Measurements from ENCODE around the gene REXO5. TPM values are rescaled to one million over a fixed set of nuclear protein-coding genes. Genes with fewer than 3 reads are reported as not detected.
"Not testable (repeated sequence)": the region's sequence is repeated elsewhere in the genome, so short reads cannot be mapped to it uniquely, and the experiment has no call there.

Gene REXO5
- total RNA-seq, 1 experiment from 2014 or later: 26.2 TPM

DNA sequence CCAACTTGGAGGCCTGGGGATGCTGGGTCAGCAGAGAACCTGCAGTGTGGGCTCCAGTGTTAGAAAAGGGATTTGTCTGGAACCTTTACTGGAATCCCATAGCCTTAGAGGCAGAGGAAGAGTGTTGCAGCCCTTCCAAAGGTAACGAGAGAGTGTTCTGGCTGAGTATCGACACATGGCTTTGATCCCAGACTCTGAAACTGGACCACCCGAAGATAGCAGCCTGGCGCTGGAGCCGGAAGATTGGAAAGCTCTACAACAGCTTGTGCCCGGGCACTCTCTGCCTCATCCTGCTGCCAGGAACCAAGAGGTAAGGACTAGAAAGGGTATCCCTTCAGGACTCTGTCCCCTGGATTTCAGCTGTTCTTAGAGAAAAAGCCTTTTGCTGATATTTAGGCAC lies 39.7 kb downstream of the REXO5 start:
- Histone ChIP-seq H3K36me3 (peaks cover 74% of the 10 kb centered on the region), H3K27me3 (replicated peaks) (no peaks in the 10 kb centered on the region), H3K4me1 (replicated peaks) (no peaks in the 10 kb centered on the region), H3K27ac (no peak overlapping the region), H3K9me3 (replicated peaks) (no peaks in the 10 kb centered on the region), H3K4me3 (no peak overlapping the region)
- DNase-seq (ENCODE audit: low read depth in 1 of 2, low spot score in 2 of 2): no peak

DNA sequence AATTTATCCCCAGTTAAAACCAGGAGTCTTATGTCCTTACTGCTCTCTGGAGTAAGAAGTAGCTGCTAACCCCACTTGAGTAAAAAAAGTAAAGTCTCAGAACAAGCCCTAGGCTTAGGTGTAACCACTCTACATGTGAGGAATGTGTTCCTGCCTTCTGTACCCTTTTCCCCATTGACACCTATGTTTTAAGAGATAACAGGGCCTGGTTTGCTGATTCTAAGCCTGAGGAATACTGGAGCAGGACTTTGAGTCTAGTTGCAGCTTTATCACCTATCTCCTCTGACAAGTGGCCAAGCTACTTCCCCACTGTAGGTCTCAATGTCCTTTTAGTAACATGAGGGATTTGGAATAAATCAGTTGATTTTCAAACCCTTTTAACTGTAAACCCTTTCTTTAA lies 40.2 kb downstream of the REXO5 start:
- H3K36me3 ChIP-seq: peaks cover 78% of the 10 kb centered on the region
- H3K27me3 ChIP-seq (replicated peaks): no peaks in the 10 kb centered on the region
- no peak for DNase-seq (ENCODE audit: low read depth in 1 of 2, low spot score in 2 of 2)
- H3K4me1 ChIP-seq (replicated peaks): peaks cover 3% of the 10 kb centered on the region; the same call in 1 of the 2 replicates
- no peaks in the 10 kb centered on the region for H3K9me3 ChIP-seq (replicated peaks)
- no peak overlapping the region for H3K4me3 ChIP-seq
- no peak overlapping the region for H3K27ac ChIP-seq

DNA sequence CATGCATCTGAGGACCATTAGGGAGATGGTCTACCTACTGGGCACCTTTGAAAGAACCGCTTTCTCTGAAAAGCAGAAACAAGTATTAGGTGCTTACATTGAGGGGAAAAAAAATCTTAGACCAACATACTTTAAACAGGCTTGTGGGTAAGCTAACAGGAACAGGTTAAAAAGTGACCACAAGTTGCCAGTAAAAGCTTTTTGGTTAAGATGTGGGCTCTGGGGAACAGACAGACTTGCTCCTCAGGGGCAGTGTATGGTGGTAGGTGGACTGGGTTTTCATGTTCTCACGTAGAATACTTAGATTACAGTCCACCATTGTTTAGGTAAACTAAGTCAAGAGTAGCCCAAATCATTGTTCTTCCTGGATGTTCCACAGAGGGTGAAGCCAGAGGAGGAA lies 41.2 kb downstream of the REXO5 start:
- Histone ChIP-seq H3K27me3 (replicated peaks) (no peaks in the 10 kb centered on the region), H3K36me3 (peaks cover 76% of the 10 kb centered on the region), H3K4me1 (replicated peaks) (peaks cover 7% of the 10 kb centered on the region; the same call in 1 of the 2 replicates), H3K27ac (no peak overlapping the region), H3K9me3 (replicated peaks) (no peaks in the 10 kb centered on the region), H3K4me3 (no peak overlapping the region)
- DNase-seq (ENCODE audit: low read depth in 1 of 2, low spot score in 2 of 2): no peak

DNA sequence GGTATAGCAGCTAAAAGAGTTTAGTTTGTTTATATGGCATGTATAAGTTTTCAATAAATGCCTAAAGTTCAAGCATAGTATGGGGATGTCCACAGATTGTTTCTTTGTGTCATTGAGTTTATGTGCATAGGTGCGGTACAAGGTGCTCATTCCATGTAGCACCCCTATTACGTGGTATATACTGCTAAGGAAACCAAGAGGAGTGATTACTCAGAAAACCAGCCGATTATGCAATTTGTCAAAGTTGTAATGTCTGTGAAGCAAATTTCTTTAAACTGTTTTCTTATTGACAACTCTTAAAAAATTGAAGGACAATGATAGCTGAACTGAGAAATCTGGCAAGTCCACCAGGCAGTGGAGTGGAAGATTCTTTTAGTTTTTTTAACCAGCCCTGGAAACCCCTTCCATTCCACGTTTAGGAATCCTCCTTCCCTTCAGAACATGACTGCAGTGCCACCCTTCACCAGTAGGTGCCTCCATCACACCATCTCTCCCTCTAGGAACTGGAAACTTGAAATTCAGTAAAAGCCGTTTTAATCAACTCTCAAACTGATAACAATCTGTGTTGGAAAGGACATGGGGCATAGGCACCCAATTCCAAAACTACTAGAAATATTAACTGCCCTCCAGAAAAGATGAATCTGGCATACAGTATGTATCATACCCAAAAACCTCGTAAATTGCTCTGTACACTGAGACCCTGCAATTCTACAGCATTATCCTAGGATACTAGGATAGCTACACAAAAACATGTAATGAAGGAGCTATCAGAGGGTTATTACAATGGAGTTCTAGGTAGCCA lies 43.5 kb downstream of the REXO5 start:
- Histone ChIP-seq H3K27ac (no peak overlapping the region), H3K4me3 (no peak overlapping the region), H3K36me3 (peaks cover 71% of the 10 kb centered on the region), H3K4me1 (replicated peaks) (peaks cover 7% of the 10 kb centered on the region; the same call in 1 of the 2 replicates), H3K27me3 (replicated peaks) (no peaks in the 10 kb centered on the region), H3K9me3 (replicated peaks) (no peaks in the 10 kb centered on the region)
- DNase-seq (ENCODE audit: low read depth in 1 of 2, low spot score in 2 of 2): peak; percentile 70 to 71

DNA sequence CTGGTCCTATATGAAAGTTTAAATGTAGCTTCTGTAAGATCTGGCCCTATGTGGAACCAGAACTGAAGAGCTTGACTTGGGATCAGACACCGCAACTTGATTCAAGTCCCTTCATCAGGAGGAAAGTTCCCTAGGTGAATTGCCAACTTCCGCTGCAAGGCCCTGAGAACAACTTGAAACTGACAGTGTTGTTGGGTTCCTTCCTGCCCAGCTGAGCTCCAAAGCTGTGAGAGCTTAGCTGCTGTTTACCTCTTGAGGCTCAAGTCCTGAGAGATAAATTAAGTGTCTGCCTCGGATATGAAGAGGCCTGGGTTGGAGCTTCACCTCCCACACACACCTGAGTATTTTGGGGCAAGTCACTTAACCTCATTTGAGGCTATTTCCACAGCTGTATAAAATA lies 44.7 kb downstream of the REXO5 start:
- Histone ChIP-seq H3K4me1 (replicated peaks) (peaks cover 7% of the 10 kb centered on the region; the same call in 1 of the 2 replicates), H3K9me3 (replicated peaks) (no peaks in the 10 kb centered on the region), H3K36me3 (peaks cover 70% of the 10 kb centered on the region), H3K4me3 (no peak overlapping the region), H3K27me3 (replicated peaks) (no peaks in the 10 kb centered on the region), H3K27ac (no peak overlapping the region)
- no peak for DNase-seq (ENCODE audit: low read depth in 1 of 2, low spot score in 2 of 2)

DNA sequence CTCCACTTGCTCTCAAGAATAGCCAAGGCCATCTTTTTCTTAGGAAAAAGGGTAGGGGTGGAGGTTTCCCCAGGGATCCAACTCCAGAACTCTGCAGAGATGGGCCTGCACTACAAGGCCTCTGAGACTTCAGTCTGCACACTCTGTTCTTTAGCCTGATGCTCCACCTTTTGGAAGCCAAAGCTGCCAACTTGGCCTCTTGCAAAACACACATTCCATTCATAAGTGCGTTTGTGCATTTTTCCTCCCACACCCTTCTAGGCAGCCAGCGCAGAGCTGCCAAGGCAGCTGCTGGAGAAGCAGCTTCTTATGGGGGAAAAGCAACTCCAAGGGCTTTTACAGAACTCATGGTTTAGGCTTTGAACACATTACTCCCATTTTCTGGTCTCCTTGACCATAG lies 45.3 kb downstream of the REXO5 start:
- Histone ChIP-seq H3K27me3 (replicated peaks) (no peaks in the 10 kb centered on the region), H3K4me1 (replicated peaks) (peaks cover 7% of the 10 kb centered on the region; the same call in 1 of the 2 replicates), H3K4me3 (no peak overlapping the region), H3K27ac (no peak overlapping the region), H3K36me3 (peaks cover 68% of the 10 kb centered on the region), H3K9me3 (replicated peaks) (no peaks in the 10 kb centered on the region)
- peak in 1 of 2 experiments; percentile 21 for DNase-seq (ENCODE audit: low read depth in 1 of 2, low spot score in 2 of 2)

DNA sequence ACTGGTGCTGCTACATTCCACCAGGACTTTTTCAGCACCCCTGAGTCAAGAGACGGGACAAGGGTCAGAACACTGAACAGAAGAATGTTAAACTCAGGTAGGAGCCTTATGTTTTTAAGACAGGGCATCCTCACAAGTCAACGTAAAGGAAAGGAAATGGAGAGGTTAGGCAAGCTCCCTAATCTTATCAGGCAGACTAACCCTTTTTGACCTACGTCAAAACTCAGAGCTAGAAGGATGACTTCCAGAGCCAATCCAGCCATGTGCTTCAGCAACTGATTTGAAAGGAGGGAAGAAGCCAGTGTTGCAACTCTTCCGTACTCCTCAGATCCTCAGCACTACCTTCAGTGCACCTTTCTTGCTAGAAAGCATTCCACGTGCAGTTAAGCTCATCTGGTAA lies 46.8 kb downstream of the REXO5 start:
- Histone ChIP-seq H3K36me3 (peaks cover 71% of the 10 kb centered on the region), H3K9me3 (replicated peaks) (no peaks in the 10 kb centered on the region), H3K27me3 (replicated peaks) (no peaks in the 10 kb centered on the region), H3K27ac (no peak overlapping the region), H3K4me1 (replicated peaks) (peaks cover 7% of the 10 kb centered on the region; the same call in 1 of the 2 replicates), H3K4me3 (no peak overlapping the region)
- no peak for DNase-seq (ENCODE audit: low read depth in 1 of 2, low spot score in 2 of 2)

DNA sequence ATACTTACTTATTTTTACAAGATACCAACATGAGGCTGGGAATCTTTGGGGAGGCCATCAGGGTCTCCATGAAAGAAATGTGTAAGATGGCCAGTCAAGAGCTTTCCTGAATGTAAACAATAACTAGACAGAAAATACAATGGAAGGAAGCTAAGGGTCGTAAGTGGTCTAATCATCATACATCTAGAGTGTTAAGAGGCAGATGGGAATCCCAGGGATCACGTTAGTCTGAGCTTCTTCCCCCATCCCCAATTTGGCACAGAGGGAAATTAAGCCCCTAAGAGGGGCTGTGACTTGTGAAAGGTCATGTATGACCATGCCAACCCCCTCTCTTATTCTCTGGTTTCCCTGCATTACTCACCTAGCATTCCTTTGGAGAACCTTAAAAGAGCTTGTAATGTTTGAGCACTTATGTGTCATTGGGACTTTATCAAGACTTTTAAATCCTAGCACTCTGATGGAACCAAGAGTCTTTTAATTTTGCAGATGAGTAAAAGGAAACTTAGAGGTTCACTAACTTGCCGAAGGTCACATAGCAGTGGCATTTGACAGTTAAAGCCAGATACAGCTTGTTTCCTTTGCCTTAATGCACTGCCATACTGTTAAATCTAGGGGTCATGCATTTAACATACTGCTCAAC lies 47.8 kb downstream of the REXO5 start:
- DNase-seq (ENCODE audit: low read depth in 1 of 2, low spot score in 2 of 2): no peak
- Histone ChIP-seq H3K4me3 (no peak overlapping the region), H3K27ac (no peak overlapping the region), H3K4me1 (replicated peaks) (peaks cover 7% of the 10 kb centered on the region; the same call in 1 of the 2 replicates), H3K9me3 (replicated peaks) (no peaks in the 10 kb centered on the region), H3K27me3 (replicated peaks) (no peaks in the 10 kb centered on the region), H3K36me3 (peaks cover 61% of the 10 kb centered on the region)

DNA sequence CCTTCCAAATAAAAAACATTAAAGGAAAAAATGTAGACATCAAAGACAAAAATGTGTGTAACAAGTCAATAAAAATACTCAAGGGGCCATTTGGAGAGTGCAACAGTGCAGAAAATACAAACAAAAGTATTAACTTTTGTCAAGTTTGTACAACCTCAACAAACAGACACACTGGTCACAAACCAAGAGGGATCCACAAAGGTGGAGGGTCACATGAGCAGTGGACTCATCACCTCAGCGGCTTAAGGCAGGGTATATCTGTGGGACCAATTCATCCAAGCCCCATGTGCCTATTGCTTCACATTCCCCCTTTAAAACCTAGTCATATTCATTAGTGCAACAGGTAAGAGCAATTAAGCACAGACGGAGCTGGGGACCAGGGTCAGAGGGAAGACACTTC lies 48.6 kb downstream of the REXO5 start:
- H3K27me3 ChIP-seq (replicated peaks): no peaks in the 10 kb centered on the region
- H3K9me3 ChIP-seq (replicated peaks): no peaks in the 10 kb centered on the region
- no peak for DNase-seq (ENCODE audit: low read depth in 1 of 2, low spot score in 2 of 2)
- H3K27ac ChIP-seq: no peak overlapping the region
- no peak overlapping the region for H3K4me3 ChIP-seq
- H3K4me1 ChIP-seq (replicated peaks): peaks cover 7% of the 10 kb centered on the region; the same call in 1 of the 2 replicates
- peaks cover 60% of the 10 kb centered on the region for H3K36me3 ChIP-seq

DNA sequence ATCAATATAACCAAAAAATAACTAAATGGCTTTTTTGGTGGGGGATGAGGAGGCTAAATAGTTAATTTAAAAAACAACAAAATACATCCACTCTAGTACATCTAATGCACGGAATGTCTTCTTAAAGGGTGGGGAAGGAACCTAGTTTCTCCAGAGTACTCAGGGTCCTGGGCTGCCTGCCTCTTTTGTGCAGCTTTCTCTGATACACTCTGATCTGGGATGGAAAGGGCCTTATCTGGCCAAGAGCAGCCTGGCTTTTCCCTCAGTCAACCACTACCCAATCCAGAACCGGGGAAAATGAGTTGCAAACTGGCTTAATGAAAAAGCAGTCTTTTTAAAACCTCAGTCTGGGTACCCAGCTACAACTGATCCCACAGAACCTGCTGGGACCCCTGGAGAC lies 51.0 kb downstream of the REXO5 start:
- DNase-seq (ENCODE audit: low read depth in 1 of 2, low spot score in 2 of 2): no peak
- Histone ChIP-seq H3K36me3 (peaks cover 62% of the 10 kb centered on the region), H3K4me1 (replicated peaks) (no peaks in the 10 kb centered on the region), H3K27ac (no peak overlapping the region), H3K4me3 (no peak overlapping the region), H3K9me3 (replicated peaks) (no peaks in the 10 kb centered on the region), H3K27me3 (replicated peaks) (no peaks in the 10 kb centered on the region)

DNA sequence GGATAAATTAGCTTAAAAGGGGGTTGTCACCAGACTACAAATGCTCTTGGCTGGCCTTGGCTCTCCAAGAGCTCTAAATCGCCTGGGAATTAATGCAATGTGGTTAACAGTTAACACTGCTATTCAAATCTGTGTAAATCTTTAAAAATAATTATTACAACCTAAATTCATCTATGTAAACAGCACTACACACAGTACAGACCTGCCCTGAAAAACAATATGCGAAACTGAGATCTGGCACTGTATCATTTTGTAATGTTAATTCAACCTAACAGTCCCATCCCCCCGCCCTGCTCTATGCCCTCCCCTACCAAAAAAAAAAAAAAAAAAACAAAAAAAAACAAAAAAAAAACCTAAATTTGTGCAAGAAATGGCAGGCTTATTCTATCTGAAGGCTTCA lies 52.9 kb downstream of the REXO5 start:
- H3K27ac ChIP-seq: no peak overlapping the region
- no peaks in the 10 kb centered on the region for H3K4me1 ChIP-seq (replicated peaks)
- H3K4me3 ChIP-seq: no peak overlapping the region
- H3K27me3 ChIP-seq (replicated peaks): no peaks in the 10 kb centered on the region
- no peaks in the 10 kb centered on the region for H3K9me3 ChIP-seq (replicated peaks)
- no peak for DNase-seq (ENCODE audit: low read depth in 1 of 2, low spot score in 2 of 2)
- H3K36me3 ChIP-seq: peaks cover 55% of the 10 kb centered on the region

DNA sequence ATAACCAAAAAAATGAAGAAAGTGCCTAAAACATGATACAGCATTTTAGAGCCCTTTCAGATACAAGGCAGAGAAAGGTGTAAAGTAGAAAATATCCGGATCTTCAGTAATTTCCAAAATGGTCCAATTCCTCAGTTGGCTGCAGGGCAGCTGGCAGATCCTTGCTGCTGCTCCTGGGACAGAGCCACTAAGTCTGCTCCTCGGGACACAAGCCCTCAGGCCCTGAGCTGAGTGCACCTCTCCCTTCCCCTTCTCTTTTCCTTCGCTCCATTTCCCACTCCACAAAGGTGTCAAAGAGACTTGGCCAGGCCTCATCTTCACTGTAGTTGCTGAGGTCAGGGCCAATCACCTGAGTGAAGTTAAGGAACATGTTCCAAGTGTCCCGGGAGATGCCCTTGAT lies 53.4 kb downstream of the REXO5 start:
- no peak overlapping the region for H3K27ac ChIP-seq
- no peak for DNase-seq (ENCODE audit: low read depth in 1 of 2, low spot score in 2 of 2)
- H3K9me3 ChIP-seq (replicated peaks): no peaks in the 10 kb centered on the region
- peaks cover 54% of the 10 kb centered on the region for H3K36me3 ChIP-seq
- peaks cover 2% of the 10 kb centered on the region; the same call in 1 of the 2 replicates for H3K4me1 ChIP-seq (replicated peaks)
- no peak overlapping the region for H3K4me3 ChIP-seq
- H3K27me3 ChIP-seq (replicated peaks): no peaks in the 10 kb centered on the region

DNA sequence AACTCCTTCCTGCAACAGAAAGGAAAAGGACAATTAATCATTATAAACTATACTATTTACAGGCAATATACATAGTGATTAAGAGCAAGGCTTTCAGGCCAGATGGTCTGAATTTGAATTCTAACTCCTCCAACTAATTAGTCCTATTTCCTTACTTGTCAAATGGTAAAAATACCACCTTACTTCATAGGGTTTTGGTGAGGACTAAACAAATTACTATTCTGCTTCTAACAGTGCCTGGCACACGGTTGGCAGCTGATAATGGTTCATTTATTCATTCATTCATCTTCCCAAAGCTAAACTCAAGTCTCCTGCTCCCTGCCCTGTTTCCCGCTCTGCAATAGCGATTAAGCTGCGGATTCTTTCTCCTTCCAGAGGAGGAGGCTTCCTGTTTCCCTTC lies 54.0 kb downstream of the REXO5 start:
- no peak for DNase-seq (ENCODE audit: low read depth in 1 of 2, low spot score in 2 of 2)
- Histone ChIP-seq H3K4me3 (no peak overlapping the region), H3K27me3 (replicated peaks) (no peaks in the 10 kb centered on the region), H3K9me3 (replicated peaks) (no peaks in the 10 kb centered on the region), H3K36me3 (peaks cover 49% of the 10 kb centered on the region), H3K27ac (no peak overlapping the region), H3K4me1 (replicated peaks) (peaks cover 6% of the 10 kb centered on the region)

DNA sequence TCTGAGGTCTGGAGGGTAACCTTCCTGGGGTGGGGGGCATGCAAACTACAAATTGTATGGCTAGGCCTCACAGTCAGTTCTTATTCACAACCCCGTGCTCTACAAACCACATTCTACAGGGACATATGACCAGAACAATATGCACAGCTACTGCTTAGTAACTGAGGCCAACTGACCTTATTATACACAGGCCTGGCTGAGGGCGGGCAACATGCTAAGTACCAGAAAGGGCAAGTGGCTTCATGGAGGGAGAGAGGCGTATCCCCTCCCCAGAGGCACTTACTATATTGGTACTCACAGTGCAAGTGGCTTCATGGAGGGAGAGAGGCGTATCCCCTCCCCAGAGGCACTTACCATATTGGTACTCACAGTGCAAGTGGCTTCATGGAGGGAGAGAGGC lies 54.7 kb downstream of the REXO5 start:
- not testable (repeated sequence) for DNase-seq (ENCODE audit: low read depth in 1 of 2, low spot score in 2 of 2); H3K4me3 ChIP-seq; H3K9me3 ChIP-seq (replicated peaks); H3K27ac ChIP-seq; H3K27me3 ChIP-seq (replicated peaks)
- Histone ChIP-seq H3K36me3 (peaks cover 43% of the 10 kb centered on the region), H3K4me1 (replicated peaks) (peaks cover 12% of the 10 kb centered on the region)
